H9 (cell line): ENCODE results near the gene WASF3. TPM values are rescaled to one million over a fixed set of nuclear protein-coding genes. Genes with fewer than 3 reads are reported as not detected.

ENCODE experiments used
- DNase-seq: peaks from one replicate; pipeline ENCODE4 v3.0.0-alpha.2; 2017
- H2AFZ ChIP-seq: one replicate; pipeline ENCODE4 v1.6.1; 2013; ENCODE audit warnings: mild to moderate bottlenecking, low read length, control low read depth, moderate library complexity
- H2AK5ac ChIP-seq: 2 replicates; pipeline ENCODE4 v1.6.1; 2013; ENCODE audit warnings: low read length, control low read depth, mixed read lengths; ENCODE audit not compliant: insufficient read length
- H2BK120ac ChIP-seq: one replicate; pipeline ENCODE4 v1.6.1; 2013; ENCODE audit warnings: low read depth, mild to moderate bottlenecking, low read length, control low read depth, inconsistent platforms; ENCODE audit not compliant: poor library complexity, severe bottlenecking
- H2BK12ac ChIP-seq: 2 replicates; pipeline ENCODE4 v1.6.1; 2013; ENCODE audit warnings: low read length, control low read depth, mixed read lengths, low read depth; ENCODE audit not compliant: insufficient read length
- H2BK15ac ChIP-seq: 2 replicates; pipeline ENCODE4 v1.6.1; 2013; ENCODE audit warnings: low read depth, low read length, control low read depth
- H2BK20ac ChIP-seq: one replicate; pipeline ENCODE4 v1.6.1; 2013; ENCODE audit warnings: low read depth, mild to moderate bottlenecking, low read length, control low read depth, inconsistent platforms; ENCODE audit not compliant: poor library complexity, severe bottlenecking
- H2BK5ac ChIP-seq: 2 replicates; pipeline ENCODE4 v1.6.1; 2013; ENCODE audit warnings: low read length, control low read depth, mixed read lengths; ENCODE audit not compliant: insufficient read length
- H3K14ac ChIP-seq: 2 replicates; pipeline ENCODE4 v1.6.1; 2013; ENCODE audit warnings: low read length, control low read depth; ENCODE audit not compliant: insufficient read depth
- H3K18ac ChIP-seq: 2 replicates; pipeline ENCODE4 v1.6.1; 2013; ENCODE audit warnings: low read depth, mild to moderate bottlenecking, mixed read lengths, low read length, control low read depth; ENCODE audit not compliant: insufficient read length
- H3K23ac ChIP-seq: 2 replicates; pipeline ENCODE4 v1.6.1; 2013; ENCODE audit warnings: low read length, control low read depth, mixed read lengths, low read depth; ENCODE audit not compliant: insufficient read length
- H3K23me2 ChIP-seq: 2 replicates; pipeline ENCODE4 v1.6.1; 2013; ENCODE audit warnings: low read depth, mild to moderate bottlenecking, mixed read lengths, low read length, control low read depth; ENCODE audit not compliant: insufficient read length, poor library complexity, severe bottlenecking
- H3K27ac ChIP-seq: 2 replicates; pipeline ENCODE4 v1.5.1; 2013; ENCODE audit warnings: low read length, control low read depth, mixed read lengths, low read depth; ENCODE audit not compliant: insufficient read length
- H3K27me3 ChIP-seq: 2 replicates; pipeline ENCODE4 v1.6.1; 2013; ENCODE audit warnings: low read length, control low read depth, inconsistent platforms; ENCODE audit not compliant: insufficient read depth
- H3K4ac ChIP-seq: 2 replicates; pipeline ENCODE4 v1.6.1; 2013; ENCODE audit warnings: low read depth, mild to moderate bottlenecking, control low read depth, inconsistent platforms, low read length, moderate library complexity
- H3K4me1 ChIP-seq: 2 replicates; pipeline ENCODE4 v1.6.1; 2013; ENCODE audit warnings: low read length, control low read depth, inconsistent platforms; ENCODE audit not compliant: insufficient read depth
- H3K4me2 ChIP-seq: 2 replicates; pipeline ENCODE4 v1.6.1; 2013; ENCODE audit warnings: low read length, control low read depth, mixed read lengths; ENCODE audit not compliant: insufficient read length, insufficient read depth
- H3K56ac ChIP-seq: 2 replicates; pipeline ENCODE4 v1.6.1; 2013; ENCODE audit warnings: low read depth, mild to moderate bottlenecking, mixed read lengths, low read length, control low read depth; ENCODE audit not compliant: insufficient read length
- H3K79me1 ChIP-seq: 2 replicates; pipeline ENCODE4 v1.6.1; 2013; ENCODE audit warnings: low read depth, mild to moderate bottlenecking, moderate library complexity, low read length, control low read depth, inconsistent platforms; ENCODE audit not compliant: insufficient read depth, poor library complexity, severe bottlenecking
- H3K79me2 ChIP-seq: 2 replicates; pipeline ENCODE4 v1.6.1; 2013; ENCODE audit warnings: low read length, control low read depth, inconsistent platforms; ENCODE audit not compliant: insufficient read depth
- H3K9ac ChIP-seq: 2 replicates; pipeline ENCODE4 v1.6.1; 2013; ENCODE audit warnings: low read length, control low read depth, mixed read lengths; ENCODE audit not compliant: insufficient read length; ENCODE audit errors: extremely low read depth
- H3K9me3 ChIP-seq: one replicate; pipeline ENCODE4 v1.6.1; 2013; ENCODE audit warnings: low read depth, low read length, inconsistent platforms; ENCODE audit not compliant: control insufficient read depth
- H3T11ph ChIP-seq: one replicate; pipeline ENCODE4 v1.6.1; 2013; ENCODE audit warnings: mild to moderate bottlenecking, low read length, control low read depth, inconsistent platforms
- H4K20me1 ChIP-seq: one replicate; pipeline ENCODE4 v1.6.1; 2013; ENCODE audit not compliant: control insufficient read depth, insufficient read length, insufficient read depth
- H4K5ac ChIP-seq: 2 replicates; pipeline ENCODE4 v1.6.1; 2013; ENCODE audit warnings: low read depth, mild to moderate bottlenecking, mixed read lengths, low read length, control low read depth; ENCODE audit not compliant: insufficient read length
- H4K8ac ChIP-seq: replicated peaks from 2 replicates; pipeline ENCODE4 v1.6.1; 2013; ENCODE audit warnings: low read length, control low read depth, mixed read lengths, low read depth; ENCODE audit not compliant: insufficient read length
- H4K91ac ChIP-seq: 2 replicates; pipeline ENCODE4 v1.6.1; 2013; ENCODE audit warnings: low read depth, mild to moderate bottlenecking, moderate library complexity, mixed read lengths, low read length, control low read depth; ENCODE audit not compliant: insufficient read length
- H3K27ac Mint-ChIP-seq, 3 experiments: 2 replicates in 2 of 3; 3 replicates in 1 of 3; pipeline ENCODE4 v1.8.0; 2020 to 2021; ENCODE audit warnings: mixed read lengths in 3 of 3, mild to moderate bottlenecking in 1 of 3, moderate library complexity in 1 of 3
- H3K27me3 Mint-ChIP-seq: 2 replicates; pipeline ENCODE4 v1.8.0; 2021; ENCODE audit warnings: low read depth, mild to moderate bottlenecking, moderate library complexity, mixed read lengths
- H3K36me3 Mint-ChIP-seq, 3 experiments: 2 replicates in 2 of 3; 3 replicates in 1 of 3; pipeline ENCODE4 v1.8.0; 2020 to 2021; ENCODE audit warnings: low read depth in 3 of 3, mixed read lengths in 3 of 3; ENCODE audit not compliant: insufficient read depth in 1 of 3
- H3K4me1 Mint-ChIP-seq, 2 experiments: 2 replicates each; pipeline ENCODE4 v1.8.0; 2020; ENCODE audit warnings: mixed read lengths in 2 of 2
- H3K4me3 Mint-ChIP-seq, 2 experiments: 2 replicates in 1 of 2; 3 replicates in 1 of 2; pipeline ENCODE4 v1.8.0; 2020 to 2021; ENCODE audit warnings: mild to moderate bottlenecking in 2 of 2, mixed read lengths in 2 of 2, moderate library complexity in 1 of 2
- H3K9me3 Mint-ChIP-seq, 2 experiments: 2 replicates in 1 of 2; 3 replicates in 1 of 2; pipeline ENCODE4 v1.8.0; 2020; ENCODE audit warnings: mild to moderate bottlenecking in 2 of 2, mixed read lengths in 2 of 2, moderate library complexity in 1 of 2
- WGBS: extraction: QIAGEN DNeasy Blood & Tissue Kit; methylation state at CpG from one replicate; pipeline ENCODE4 v1.1.7; 2013; ENCODE audit warnings: missing lambda C conversion rate, low lambda C conversion rate, mixed read lengths; ENCODE audit not compliant: insufficient read length; ENCODE audit errors: extremely low coverage; 5-methylcytosine and 5-hydroxymethylcytosine counted together
- total RNA-seq: library from RNA; stranded (reverse); gene quantifications from 2 replicates; pipeline ENCODE4 v1.2.1, GENCODE V29; 2021
- TF ChIP-seq, protein P1 (sequence below): fragments of 200-600 bp; sonication (generic); conservative IDR thresholded peaks from 3 replicates; pipeline ENCODE4 v1.8.0; 2021; ENCODE audit warnings: antibody characterized with exemption, mild to moderate bottlenecking

The WASF3 gene
- total RNA-seq, 1 experiment from 2014 or later = 22.2 TPM

DNA sequence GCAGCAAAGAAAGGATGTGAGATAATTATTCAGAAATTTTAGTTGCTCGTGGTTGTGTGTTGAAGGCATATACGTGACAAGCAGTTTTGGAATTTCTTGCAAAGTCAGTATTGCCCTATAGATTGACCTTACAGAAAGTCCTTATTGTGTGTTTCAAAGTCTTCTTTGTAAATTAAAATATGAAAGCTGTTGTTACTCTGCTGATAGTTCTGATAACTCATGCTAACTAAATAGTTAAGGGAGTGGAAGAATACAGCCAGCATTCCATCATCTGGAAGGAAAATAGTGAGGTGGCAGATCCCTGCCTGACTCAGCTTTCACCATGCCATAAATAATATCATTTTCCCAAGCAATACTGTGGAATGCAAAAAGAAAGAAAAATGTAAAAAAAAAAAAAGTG, 27.2 kb downstream of the WASF3 start:
- Histone ChIP-seq H3K9me3 (no peaks in the 10 kb centered on the region), H3K27me3 (no peaks in the 10 kb centered on the region), H4K5ac (no peak overlapping the region), H3K4ac (no peak overlapping the region), H2BK12ac (no peak overlapping the region), H3K79me2 (peaks cover 2% of the 10 kb centered on the region; the same call in 1 of the 2 replicates), H3K27ac (no peak overlapping the region), H3K79me1 (peaks cover 2% of the 10 kb centered on the region), H2BK5ac (no peak overlapping the region), H3K4me1 (peaks cover 6% of the 10 kb centered on the region), H4K91ac (no peak overlapping the region), H2BK20ac (no peak overlapping the region), H2AK5ac (no peak overlapping the region), H2AFZ (no peak overlapping the region), H3T11ph (no peak overlapping the region), H3K23ac (no peak overlapping the region), H3K18ac (no peak overlapping the region), H3K14ac (no peak overlapping the region), H4K8ac (no peak overlapping the region), H3K23me2 (no peaks in the 10 kb centered on the region), H2BK120ac (no peak overlapping the region), H3K56ac (no peak overlapping the region), H3K9ac (no peak overlapping the region), H2BK15ac (no peak overlapping the region), H4K20me1 (no peaks in the 10 kb centered on the region), H3K4me2 (no peak overlapping the region)
- no CpG with 5 or more reads among the region's 2 CpGs for WGBS
- H3K4me3 Mint-ChIP-seq = no peak overlapping the region
- no peaks in the 10 kb centered on the region for H3K27me3 Mint-ChIP-seq
- H3K4me1 Mint-ChIP-seq = peaks cover 14 to 24% of the 10 kb centered on the region in 2 experiments
- DNase-seq = no peak
- TF ChIP-seq, protein P1, sequence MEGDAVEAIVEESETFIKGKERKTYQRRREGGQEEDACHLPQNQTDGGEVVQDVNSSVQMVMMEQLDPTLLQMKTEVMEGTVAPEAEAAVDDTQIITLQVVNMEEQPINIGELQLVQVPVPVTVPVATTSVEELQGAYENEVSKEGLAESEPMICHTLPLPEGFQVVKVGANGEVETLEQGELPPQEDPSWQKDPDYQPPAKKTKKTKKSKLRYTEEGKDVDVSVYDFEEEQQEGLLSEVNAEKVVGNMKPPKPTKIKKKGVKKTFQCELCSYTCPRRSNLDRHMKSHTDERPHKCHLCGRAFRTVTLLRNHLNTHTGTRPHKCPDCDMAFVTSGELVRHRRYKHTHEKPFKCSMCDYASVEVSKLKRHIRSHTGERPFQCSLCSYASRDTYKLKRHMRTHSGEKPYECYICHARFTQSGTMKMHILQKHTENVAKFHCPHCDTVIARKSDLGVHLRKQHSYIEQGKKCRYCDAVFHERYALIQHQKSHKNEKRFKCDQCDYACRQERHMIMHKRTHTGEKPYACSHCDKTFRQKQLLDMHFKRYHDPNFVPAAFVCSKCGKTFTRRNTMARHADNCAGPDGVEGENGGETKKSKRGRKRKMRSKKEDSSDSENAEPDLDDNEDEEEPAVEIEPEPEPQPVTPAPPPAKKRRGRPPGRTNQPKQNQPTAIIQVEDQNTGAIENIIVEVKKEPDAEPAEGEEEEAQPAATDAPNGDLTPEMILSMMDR = no peak
- no peaks in the 10 kb centered on the region for H3K9me3 Mint-ChIP-seq
- H3K27ac Mint-ChIP-seq = no peak overlapping the region; a peak in 1 of 7 replicates
- H3K36me3 Mint-ChIP-seq = no peaks in the 10 kb centered on the region
